HL-60 (cell line): ENCODE measurements around the gene PTGES.

Experiments
- DNase-seq, 2 experiments: peaks; one replicate each; pipeline ENCODE4 v3.0.0-alpha.2; 2010 to 2020; ENCODE audit warnings: low read depth in 1 of 2, low spot score in 1 of 2
- H3K27ac ChIP-seq: fragments of 250-450 bp; sonication (Bioruptor Pico); replicated peaks from 2 replicates; pipeline ENCODE4 v1.5.1; 2020; ENCODE audit warnings: mild to moderate bottlenecking, moderate library complexity
- H3K27me3 ChIP-seq: fragments of 250-450 bp; sonication (Bioruptor Pico); 2 replicates; pipeline ENCODE4 v1.5.1; 2021; ENCODE audit warnings: mild to moderate bottlenecking, moderate library complexity; ENCODE audit not compliant: insufficient read depth, poor library complexity, severe bottlenecking
- H3K4me3 ChIP-seq: replicated peaks from 2 replicates; pipeline ENCODE4 v1.5.1; 2011; ENCODE audit warnings: mild to moderate bottlenecking, control low read depth, low read length; ENCODE audit not compliant: insufficient read depth
- GABPA ChIP-seq: IDR thresholded peaks from 2 replicates; pipeline ENCODE4 v1.6.1; 2012; ENCODE audit warnings: low read depth
- POLR2AphosphoS5 ChIP-seq: IDR thresholded peaks from 2 replicates; pipeline ENCODE4 v1.6.1; 2012; ENCODE audit warnings: low read depth
- SPI1 ChIP-seq: IDR thresholded peaks from 2 replicates; pipeline ENCODE4 v1.6.1; 2012; ENCODE audit warnings: low read depth, mild to moderate bottlenecking, borderline replicate concordance
- TF ChIP-seq, protein P1 (sequence below): IDR thresholded peaks from 2 replicates; pipeline ENCODE4 v1.6.1; 2012; ENCODE audit warnings: low read depth; ENCODE audit not compliant: insufficient replicate concordance
- TF ChIP-seq, protein P2 (sequence below): IDR thresholded peaks from one replicate; pipeline ENCODE4 v1.5.1; 2011; ENCODE audit warnings: low read length, control low read depth, inconsistent platforms; ENCODE audit not compliant: insufficient read depth

Gene PTGES

DNA sequence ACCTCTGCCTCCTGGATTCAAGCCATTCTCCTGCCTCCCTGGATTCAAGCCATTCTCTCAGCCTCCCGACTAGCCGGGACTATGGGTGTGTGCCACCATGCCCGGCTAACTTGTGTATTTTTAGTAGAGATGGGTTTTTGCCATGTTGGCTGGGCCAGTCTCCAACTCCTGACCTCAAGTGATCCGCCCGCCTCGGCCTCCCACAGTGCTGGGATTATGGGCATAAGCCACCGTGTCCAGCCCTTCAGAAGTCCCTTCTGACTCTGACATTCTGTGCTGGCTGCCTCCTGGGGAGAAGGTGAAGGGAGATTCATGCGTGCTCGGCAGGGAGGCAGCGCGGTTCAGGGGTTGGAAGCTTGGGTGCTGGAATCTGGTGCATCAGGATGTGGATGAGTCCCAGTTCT lies 58.6 kb downstream of the PTGES start:
- Histone ChIP-seq H3K4me3 (no peak overlapping the region), H3K27ac (no peak overlapping the region), H3K27me3 (peaks cover 26% of the 10 kb centered on the region)
- no peak for DNase-seq
- TF ChIP-seq, protein P1, sequence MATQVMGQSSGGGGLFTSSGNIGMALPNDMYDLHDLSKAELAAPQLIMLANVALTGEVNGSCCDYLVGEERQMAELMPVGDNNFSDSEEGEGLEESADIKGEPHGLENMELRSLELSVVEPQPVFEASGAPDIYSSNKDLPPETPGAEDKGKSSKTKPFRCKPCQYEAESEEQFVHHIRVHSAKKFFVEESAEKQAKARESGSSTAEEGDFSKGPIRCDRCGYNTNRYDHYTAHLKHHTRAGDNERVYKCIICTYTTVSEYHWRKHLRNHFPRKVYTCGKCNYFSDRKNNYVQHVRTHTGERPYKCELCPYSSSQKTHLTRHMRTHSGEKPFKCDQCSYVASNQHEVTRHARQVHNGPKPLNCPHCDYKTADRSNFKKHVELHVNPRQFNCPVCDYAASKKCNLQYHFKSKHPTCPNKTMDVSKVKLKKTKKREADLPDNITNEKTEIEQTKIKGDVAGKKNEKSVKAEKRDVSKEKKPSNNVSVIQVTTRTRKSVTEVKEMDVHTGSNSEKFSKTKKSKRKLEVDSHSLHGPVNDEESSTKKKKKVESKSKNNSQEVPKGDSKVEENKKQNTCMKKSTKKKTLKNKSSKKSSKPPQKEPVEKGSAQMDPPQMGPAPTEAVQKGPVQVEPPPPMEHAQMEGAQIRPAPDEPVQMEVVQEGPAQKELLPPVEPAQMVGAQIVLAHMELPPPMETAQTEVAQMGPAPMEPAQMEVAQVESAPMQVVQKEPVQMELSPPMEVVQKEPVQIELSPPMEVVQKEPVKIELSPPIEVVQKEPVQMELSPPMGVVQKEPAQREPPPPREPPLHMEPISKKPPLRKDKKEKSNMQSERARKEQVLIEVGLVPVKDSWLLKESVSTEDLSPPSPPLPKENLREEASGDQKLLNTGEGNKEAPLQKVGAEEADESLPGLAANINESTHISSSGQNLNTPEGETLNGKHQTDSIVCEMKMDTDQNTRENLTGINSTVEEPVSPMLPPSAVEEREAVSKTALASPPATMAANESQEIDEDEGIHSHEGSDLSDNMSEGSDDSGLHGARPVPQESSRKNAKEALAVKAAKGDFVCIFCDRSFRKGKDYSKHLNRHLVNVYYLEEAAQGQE, result no peak
- TF ChIP-seq, protein P2, sequence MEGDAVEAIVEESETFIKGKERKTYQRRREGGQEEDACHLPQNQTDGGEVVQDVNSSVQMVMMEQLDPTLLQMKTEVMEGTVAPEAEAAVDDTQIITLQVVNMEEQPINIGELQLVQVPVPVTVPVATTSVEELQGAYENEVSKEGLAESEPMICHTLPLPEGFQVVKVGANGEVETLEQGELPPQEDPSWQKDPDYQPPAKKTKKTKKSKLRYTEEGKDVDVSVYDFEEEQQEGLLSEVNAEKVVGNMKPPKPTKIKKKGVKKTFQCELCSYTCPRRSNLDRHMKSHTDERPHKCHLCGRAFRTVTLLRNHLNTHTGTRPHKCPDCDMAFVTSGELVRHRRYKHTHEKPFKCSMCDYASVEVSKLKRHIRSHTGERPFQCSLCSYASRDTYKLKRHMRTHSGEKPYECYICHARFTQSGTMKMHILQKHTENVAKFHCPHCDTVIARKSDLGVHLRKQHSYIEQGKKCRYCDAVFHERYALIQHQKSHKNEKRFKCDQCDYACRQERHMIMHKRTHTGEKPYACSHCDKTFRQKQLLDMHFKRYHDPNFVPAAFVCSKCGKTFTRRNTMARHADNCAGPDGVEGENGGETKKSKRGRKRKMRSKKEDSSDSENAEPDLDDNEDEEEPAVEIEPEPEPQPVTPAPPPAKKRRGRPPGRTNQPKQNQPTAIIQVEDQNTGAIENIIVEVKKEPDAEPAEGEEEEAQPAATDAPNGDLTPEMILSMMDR, result no peak
- TF ChIP-seq POLR2AphosphoS5 (no peak), SPI1 (no peak), GABPA (no peak)

DNA sequence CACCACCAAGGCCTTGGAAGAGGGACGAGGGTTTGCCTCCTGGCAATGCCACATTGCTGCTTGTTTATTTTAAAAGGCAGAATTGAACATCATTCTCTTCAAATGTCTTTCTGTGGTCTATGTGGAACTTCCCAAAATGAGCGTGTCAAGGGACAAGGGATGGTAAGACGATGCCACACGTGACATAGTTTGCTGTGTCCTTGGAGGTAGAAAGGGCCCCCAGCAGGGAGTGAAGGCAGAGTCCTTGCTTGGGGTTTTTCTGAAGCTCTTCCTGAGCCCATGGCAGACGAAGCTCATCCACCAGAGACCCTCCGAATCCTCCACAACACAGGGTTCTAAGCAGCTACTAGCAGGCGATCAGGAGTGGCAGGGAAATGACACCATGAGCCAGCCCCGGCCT lies 59.1 kb downstream of the PTGES start:
- peaks cover 26% of the 10 kb centered on the region for H3K27me3 ChIP-seq
- no peak for TF ChIP-seq GABPA
- TF ChIP-seq, protein P1, result no peak
- TF ChIP-seq SPI1, result no peak
- no peak for TF ChIP-seq POLR2AphosphoS5
- TF ChIP-seq, protein P2, result no peak
- H3K27ac ChIP-seq, result no peak overlapping the region
- no peak overlapping the region for H3K4me3 ChIP-seq
- no peak for DNase-seq

DNA sequence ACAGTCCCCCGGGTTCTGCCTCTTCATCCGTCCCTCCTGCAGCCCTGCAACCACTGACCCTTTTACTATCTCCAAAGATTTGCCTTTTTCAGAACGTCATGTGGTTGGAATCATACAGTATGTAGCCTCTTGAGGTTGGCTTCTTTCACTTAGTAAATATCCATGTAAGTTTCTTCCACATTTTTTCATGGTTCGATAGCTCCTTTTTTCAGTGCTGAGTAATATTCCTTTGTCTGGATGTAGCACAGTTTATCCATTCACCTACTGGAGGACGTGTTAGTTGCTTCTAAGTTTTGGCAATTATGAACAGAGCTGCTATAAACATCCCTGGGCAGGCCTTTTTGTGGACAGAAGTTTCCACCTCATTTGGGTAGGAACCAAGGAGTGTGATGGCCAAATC lies 60.3 kb downstream of the PTGES start:
- Histone ChIP-seq H3K27me3 (peaks cover 22% of the 10 kb centered on the region), H3K27ac (no peak overlapping the region), H3K4me3 (no peak overlapping the region)
- no peak for DNase-seq
- TF ChIP-seq, protein P1, result no peak
- TF ChIP-seq GABPA, result no peak
- TF ChIP-seq SPI1, result no peak
- TF ChIP-seq, protein P2, result no peak
- TF ChIP-seq POLR2AphosphoS5, result no peak
